Breast epithelium (tissue), 4 donors: ENCODE results near the gene CACNA1F. TPM values are rescaled to one million over a fixed set of nuclear protein-coding genes. Genes with fewer than 3 reads are reported as not detected.
A peak's percentile ranks its signal among the peaks of the same experiment; 100 is the strongest.

ENCODE experiments used
- DNase-seq, 2 donors: peaks; one replicate each; pipeline ENCODE4 v3.0.0-alpha.2; 2019; ENCODE audit warnings: low spot score in 2 of 2
- H3K27ac ChIP-seq, 2 donors: fragments of 200-600 bp; sonication (generic) in 1 of 2; one replicate each; pipeline ENCODE4 v1.5.1; 2016 to 2019; ENCODE audit warnings: mild to moderate bottlenecking in 1 of 2
- H3K27me3 ChIP-seq, 2 donors: fragments of 200-600 bp; sonication (generic) in 1 of 2; one replicate each; pipeline versions ENCODE4 v1.5.1 to v1.6.0; 2017 to 2019; ENCODE audit warnings: control low read depth in 1 of 2, mild to moderate bottlenecking in 1 of 2
- H3K36me3 ChIP-seq: fragments of 200-600 bp; one replicate; pipeline ENCODE4 v1.5.1; 2019
- H3K4me1 ChIP-seq, 2 donors: fragments of 200-600 bp; sonication (generic); one replicate each; pipeline ENCODE4 v1.5.1; 2016 to 2019; ENCODE audit warnings: control low read depth in 1 of 2
- H3K4me3 ChIP-seq, 3 donors: fragments of 200-600 bp; sonication (generic); 1 replicate in 2 of 3; 2 replicates in 1 of 3; pipeline ENCODE4 v1.5.1; 2016 to 2019; ENCODE audit warnings: mild to moderate bottlenecking in 3 of 3, moderate library complexity in 2 of 3
- H3K9me3 ChIP-seq, 2 donors: fragments of 200-600 bp; sonication (generic) in 1 of 2; one replicate each; pipeline ENCODE4 v1.5.1; 2016 to 2019; ENCODE audit warnings: control low read depth in 1 of 2
- POLR2A ChIP-seq: fragments of 450-650 bp; IDR thresholded peaks from one replicate; pipeline ENCODE4 v1.6.1; 2016; ENCODE audit warnings: antibody characterized with exemption, mild to moderate bottlenecking, moderate library complexity
- POLR2AphosphoS5 ChIP-seq, 3 donors: sonication (generic); formaldehyde crosslinking; IDR thresholded peaks; one replicate each; pipeline ENCODE4 v1.6.1; 2017; ENCODE audit warnings: antibody characterized with exemption in 3 of 3
- intact Hi-C: fragments of 100-400 bp; cut with DNase I; formaldehyde crosslinking; loops from one replicate; pipeline ENCODE4 v1.15.1; 2023; ENCODE audit warnings: low total_unique reads
- total RNA-seq, 3 donors: library from RNA; depleted of rRNA; stranded (reverse); fragments of >200 nt; gene quantifications; one replicate each; pipeline ENCODE4 v1.1.0, GENCODE V29; 2016
- TF ChIP-seq, protein P1 (sequence below), 3 donors: fragments of 450-650 bp; IDR thresholded peaks; one replicate each; pipeline ENCODE4 v1.5.1; 2016 to 2017; ENCODE audit warnings: antibody characterized with exemption in 3 of 3, mild to moderate bottlenecking in 3 of 3, moderate library complexity in 3 of 3

CACNA1F gene
- total RNA-seq, 3 donors from 2014 or later, result 0.48 to 1.8 (median 0.66) TPM

- peaks cover 0 to 59% of the 10 kb centered on the region in 2 donors for H3K27me3 ChIP-seq
- intact Hi-C loops, result no loop called here
- no peak overlapping the region for H3K4me3 ChIP-seq
- H3K27ac ChIP-seq, result no peak overlapping the region
- no peaks in the 10 kb centered on the region for H3K4me1 ChIP-seq
- H3K36me3 ChIP-seq, result no peaks in the 10 kb centered on the region
- no peak for DNase-seq
- no peaks in the 10 kb centered on the region for H3K9me3 ChIP-seq
- TF ChIP-seq POLR2AphosphoS5 (IDR thresholded peaks at IDR 0.05) (no peak), POLR2A (no peak)
- TF ChIP-seq, protein P1, sequence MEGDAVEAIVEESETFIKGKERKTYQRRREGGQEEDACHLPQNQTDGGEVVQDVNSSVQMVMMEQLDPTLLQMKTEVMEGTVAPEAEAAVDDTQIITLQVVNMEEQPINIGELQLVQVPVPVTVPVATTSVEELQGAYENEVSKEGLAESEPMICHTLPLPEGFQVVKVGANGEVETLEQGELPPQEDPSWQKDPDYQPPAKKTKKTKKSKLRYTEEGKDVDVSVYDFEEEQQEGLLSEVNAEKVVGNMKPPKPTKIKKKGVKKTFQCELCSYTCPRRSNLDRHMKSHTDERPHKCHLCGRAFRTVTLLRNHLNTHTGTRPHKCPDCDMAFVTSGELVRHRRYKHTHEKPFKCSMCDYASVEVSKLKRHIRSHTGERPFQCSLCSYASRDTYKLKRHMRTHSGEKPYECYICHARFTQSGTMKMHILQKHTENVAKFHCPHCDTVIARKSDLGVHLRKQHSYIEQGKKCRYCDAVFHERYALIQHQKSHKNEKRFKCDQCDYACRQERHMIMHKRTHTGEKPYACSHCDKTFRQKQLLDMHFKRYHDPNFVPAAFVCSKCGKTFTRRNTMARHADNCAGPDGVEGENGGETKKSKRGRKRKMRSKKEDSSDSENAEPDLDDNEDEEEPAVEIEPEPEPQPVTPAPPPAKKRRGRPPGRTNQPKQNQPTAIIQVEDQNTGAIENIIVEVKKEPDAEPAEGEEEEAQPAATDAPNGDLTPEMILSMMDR (IDR thresholded peaks at IDR 0.05), result no peak
Observed at GRCh38 chrX:49202022-49202421, 31.1 kb downstream of the CACNA1F start.

DNA sequence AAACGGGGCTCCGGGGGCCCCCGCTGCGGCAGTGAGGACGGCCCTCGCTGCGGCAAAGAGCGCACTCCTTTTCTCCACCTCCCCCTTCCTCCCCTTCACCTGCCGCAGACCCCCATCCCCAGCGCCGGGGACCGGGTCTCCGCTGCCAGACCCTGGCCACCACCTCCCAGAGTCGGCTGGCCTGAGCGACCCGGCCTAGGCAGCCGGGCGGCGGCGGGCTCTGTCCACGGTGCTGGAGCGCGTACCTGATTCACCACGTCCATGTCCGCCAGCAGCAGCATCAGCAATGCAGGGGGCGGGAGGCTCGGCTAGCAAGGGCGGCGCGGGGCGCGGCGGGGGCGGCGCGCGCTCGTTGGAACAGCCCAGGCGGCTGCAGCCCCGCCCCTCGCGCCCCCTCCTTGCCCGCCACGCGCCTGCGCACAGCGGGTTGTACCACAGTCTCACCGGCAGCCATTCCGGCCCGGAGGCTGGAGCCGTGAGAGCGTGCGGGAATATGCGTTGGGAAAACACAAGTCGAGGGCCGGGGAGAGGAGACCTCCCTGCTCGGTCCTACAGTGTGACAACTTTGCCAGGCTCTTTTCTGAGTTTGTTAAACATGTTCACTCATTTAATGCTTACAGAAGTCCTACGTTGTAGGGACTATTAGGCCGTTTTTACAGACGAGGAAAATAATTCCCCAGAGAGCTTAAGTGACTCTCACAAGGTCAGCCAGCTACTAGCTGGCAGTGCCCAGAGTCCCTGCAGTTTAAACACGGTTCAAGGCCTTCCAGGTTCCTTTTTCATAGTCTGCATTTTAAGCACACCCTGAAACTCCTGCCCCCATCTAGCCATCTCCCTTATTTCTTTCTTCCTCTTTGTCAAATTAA lies 33.0 kb downstream of the CACNA1F start, which contains the start of gene SYP:
Gene SYP, minus strand, starts transcription at position 288 of the 866 bp plus-strand sequence. Its CDS starts 7 bp downstream, at position 281.
- DNase-seq, result peak; percentile 87 to 88
- Histone ChIP-seq H3K4me3 (peak within 1 kb of the TSS; percentile 35 to 59 (median 38)), H3K27me3 (peaks cover 0 to 49% of the 10 kb centered on the region in 2 donors), H3K4me1 (no peaks in the 10 kb centered on the region), H3K27ac (peak within 1 kb of the TSS; percentile 57 to 64), H3K36me3 (no peaks in the 10 kb centered on the region), H3K9me3 (no peaks in the 10 kb centered on the region)
- intact Hi-C loops, result no loop called here
- TF ChIP-seq POLR2AphosphoS5 (IDR thresholded peaks at IDR 0.05), result peak in 2 of 3 donors; percentile 28 to 65
- TF ChIP-seq, protein P1 (IDR thresholded peaks at IDR 0.05), result no peak
- peak; percentile 22 for TF ChIP-seq POLR2A

GRCh38 chrX:49199315-49199595 lies 33.9 kb downstream of the CACNA1F start:
- intact Hi-C loops, result no loop called here
- no peaks in the 10 kb centered on the region for H3K9me3 ChIP-seq
- no peak overlapping the region for H3K4me3 ChIP-seq
- H3K27ac ChIP-seq, result no peak overlapping the region
- peaks cover 0 to 41% of the 10 kb centered on the region in 2 donors for H3K27me3 ChIP-seq
- H3K36me3 ChIP-seq, result no peaks in the 10 kb centered on the region
- TF ChIP-seq POLR2AphosphoS5 (IDR thresholded peaks at IDR 0.05), result no peak
- TF ChIP-seq, protein P1 (IDR thresholded peaks at IDR 0.05), result no peak
- no peak for TF ChIP-seq POLR2A
- no peak for DNase-seq
- H3K4me1 ChIP-seq, result no peaks in the 10 kb centered on the region

- Histone ChIP-seq H3K36me3 (no peaks in the 10 kb centered on the region), H3K4me3 (no peak overlapping the region), H3K4me1 (no peaks in the 10 kb centered on the region), H3K9me3 (no peaks in the 10 kb centered on the region), H3K27me3 (peaks cover 0 to 36% of the 10 kb centered on the region in 2 donors), H3K27ac (no peak overlapping the region)
- intact Hi-C loops, result no loop called here
- TF ChIP-seq POLR2A (no peak), POLR2AphosphoS5 (IDR thresholded peaks at IDR 0.05) (no peak)
- TF ChIP-seq, protein P1 (IDR thresholded peaks at IDR 0.05), result no peak
- DNase-seq, result no peak
Observed at GRCh38 chrX:49198540-49199314, 34.4 kb downstream of the CACNA1F start.
